Stimulated activated CD4-positive, alpha-beta T cell treated with anti-CD3 and anti-CD28 coated beads, Interleukin-15, amount 100 ng/mL, for 1 hour (primary cell): ENCODE data around the gene SLC16A12.
"Not testable (repeated sequence)": the region's sequence is repeated elsewhere in the genome, so short reads cannot be mapped to it uniquely, and the experiment has no call there.

Experiments used
- DNase-seq, 2 donors: peaks; one replicate each; pipeline ENCODE4 v3.0.0-alpha.2; 2020; ENCODE audit warnings: low read depth in 1 of 2, low spot score in 1 of 2

Gene SLC16A12

GRCh38 chr10:89393898-89394297 lies 141.5 kb downstream of the SLC16A12 start:
- DNase-seq: no peak

DNA sequence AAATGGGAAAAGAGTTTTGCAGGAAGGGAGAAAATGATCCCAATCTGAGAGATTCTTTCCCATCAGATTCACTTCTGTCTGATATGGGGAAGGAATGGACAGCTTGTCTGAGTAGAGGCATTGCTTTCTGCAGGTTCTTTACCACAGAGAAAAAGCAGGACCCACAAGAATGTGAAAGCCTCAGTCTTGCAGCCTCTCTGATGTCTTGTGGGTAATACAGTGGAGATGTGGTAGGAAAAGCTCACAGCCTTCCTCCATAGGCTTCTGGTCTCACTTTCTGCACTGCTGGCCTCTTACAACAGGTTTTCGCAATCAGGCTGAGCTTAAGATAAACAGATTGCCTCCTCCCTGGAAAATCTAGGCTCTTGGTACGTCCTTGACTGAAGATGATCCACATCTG lies 142.4 kb downstream of the SLC16A12 start:
- DNase-seq: no peak

DNA sequence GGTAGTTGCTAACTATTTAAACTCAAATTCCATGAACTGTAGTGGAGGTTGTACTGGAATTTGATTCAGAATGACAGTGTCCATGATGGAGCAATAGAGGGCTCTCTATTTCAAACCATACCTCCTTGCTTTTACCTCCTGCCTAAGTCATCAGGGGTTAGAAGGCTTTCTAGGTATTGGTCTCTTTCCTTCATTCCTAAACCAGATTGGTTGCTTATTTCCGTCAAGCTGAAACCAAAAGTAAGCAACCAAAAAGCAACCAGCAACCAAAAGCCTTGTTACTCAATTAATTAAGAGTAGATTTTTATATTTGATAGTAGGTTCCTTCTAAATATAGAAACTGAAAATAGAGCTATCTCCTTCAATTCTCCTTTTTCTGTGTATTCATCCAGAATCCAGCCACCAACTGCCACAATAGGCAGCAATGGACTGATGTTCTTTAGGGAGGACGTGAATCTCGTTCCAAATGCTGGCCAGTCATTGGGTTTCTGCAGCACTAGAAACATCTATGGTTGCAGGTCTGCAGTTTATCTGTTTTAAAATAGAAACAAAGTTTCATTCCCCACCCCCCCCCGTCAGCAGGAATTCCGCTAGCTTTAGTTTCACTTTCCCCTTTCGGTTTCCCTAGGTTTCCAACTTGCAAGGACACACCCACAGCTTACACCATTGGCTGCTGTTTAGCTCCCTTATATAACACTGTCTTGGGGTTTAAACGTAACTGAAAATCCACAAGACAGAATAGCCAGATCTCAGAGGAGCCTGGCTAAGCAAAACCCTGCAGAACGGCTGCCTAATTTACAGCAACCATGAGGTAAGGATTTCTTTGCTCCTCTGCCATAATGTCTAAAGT lies 143.3 kb downstream of the SLC16A12 start, which contains the start of gene IFIT1:
TSS of gene IFIT1 (plus strand) at position 717 of the 850 bp plus-strand sequence. CDS start at position 807, 90 bp downstream.
- DNase-seq: no peak

- not testable (repeated sequence) for DNase-seq
Observed at GRCh38 chr10:89391226-89391576, 144.2 kb downstream of the SLC16A12 start.

DNA sequence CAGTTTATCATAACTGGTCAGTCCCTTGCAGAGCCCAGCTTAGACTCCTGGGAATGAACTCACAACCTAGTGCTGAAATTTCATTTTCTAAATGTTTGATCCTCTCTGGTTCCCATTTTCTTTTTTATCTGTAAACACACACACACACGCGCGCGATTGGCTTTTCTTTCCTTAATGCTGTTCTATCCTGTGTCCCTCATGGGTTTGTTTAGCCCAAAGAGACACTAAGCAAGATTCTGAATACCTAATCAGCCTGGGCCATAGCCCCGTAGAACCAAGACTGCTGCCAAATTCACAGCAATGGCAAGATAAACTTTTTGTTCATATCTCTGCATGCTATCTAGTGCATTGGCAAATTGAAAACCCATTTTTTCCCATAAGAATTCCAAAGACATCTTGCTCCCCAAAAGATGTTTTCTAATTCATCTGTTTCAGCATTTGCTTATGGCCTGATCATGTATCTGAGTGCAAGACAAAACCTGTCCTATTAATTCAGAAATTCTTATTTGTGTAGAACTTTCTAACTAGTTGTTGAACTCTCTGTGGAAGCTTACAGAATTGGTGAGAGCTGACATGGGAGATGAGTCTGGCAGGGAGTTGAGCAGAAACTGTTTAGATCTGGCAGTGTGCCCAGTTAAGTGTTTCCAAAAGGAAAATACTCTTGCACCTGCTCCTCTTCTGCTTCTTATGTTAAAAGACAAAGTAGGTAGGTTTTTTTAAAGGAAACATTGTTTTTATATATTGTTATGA lies 144.7 kb downstream of the SLC16A12 start:
- DNase-seq: no peak

DNA sequence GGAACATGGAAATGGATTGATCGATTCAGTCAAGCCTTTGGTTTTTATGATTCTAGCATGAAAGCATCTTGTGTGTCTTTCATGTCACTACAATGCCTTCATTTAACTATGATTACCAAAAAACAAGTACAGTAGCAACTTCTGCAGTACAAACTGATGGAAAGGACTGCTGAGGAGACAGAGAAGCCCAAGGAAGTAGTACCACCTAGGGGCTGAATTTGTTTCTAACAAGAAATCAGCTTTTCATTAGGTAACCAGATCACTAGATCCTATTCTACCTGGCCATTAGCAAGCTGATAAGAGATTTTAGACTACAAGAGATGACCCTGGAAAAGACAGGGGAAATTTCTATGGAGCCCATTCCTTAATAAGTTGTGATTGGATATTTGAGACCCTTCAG lies 146.1 kb downstream of the SLC16A12 start:
- DNase-seq: no peak

DNA sequence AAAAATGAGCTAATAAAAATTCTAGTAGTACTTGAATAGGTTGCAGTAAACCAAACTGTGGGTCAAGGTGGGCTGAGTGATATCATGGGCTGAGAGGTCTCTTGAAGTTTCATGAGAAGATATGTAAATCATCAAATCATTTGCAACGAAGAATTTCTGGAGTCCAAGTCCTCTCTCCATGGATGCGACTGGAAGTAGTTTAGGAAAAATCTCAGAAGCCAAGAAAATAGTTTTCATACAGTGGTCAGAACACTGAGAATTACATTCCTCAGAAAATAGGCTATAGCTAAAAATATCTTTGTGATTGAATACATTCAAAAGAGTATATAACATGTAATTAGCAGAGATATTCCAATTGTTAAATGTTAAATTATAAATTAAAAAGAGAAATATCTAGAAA lies 146.6 kb downstream of the SLC16A12 start:
- no peak for DNase-seq

DNA sequence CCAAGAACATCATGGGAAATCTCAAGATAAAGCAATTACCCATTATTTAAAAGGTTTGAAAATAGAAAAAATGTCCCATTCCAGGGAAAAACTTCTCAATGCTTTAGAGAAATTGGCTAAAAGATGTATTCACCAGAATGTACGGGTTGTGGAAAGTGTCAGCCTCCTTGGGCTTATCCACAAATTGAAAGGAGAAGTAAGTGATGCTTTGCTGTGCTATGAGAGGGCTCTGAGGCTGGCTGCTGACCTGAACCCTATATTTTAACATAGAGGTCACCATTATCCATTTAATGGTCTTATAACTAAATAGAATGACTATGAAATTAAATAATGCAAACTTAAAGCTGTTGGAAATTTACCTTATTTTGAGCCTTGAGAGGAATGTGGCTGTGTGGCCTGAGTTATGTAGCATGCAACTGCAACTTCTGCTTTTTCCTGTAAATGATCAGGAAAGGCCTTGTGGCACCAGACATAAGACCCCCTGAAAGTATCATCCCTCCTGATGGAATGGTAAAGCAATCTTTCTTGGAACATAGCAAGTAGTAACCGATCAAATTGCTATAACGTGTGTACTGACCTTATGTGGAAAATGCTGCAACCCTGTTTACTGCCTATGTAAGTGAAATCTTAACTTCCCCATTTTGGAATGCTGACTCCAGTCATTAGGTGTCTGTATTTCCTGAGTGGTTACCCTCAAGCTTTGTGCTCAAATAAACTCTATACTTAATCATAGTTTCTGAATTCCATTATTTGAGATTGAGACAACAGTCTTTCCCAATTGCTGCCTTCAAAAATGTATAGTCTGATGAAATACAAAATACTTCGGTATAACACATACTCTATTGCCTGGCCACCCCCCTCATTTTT lies 150.7 kb downstream of the SLC16A12 start:
- no peak for DNase-seq

DNA sequence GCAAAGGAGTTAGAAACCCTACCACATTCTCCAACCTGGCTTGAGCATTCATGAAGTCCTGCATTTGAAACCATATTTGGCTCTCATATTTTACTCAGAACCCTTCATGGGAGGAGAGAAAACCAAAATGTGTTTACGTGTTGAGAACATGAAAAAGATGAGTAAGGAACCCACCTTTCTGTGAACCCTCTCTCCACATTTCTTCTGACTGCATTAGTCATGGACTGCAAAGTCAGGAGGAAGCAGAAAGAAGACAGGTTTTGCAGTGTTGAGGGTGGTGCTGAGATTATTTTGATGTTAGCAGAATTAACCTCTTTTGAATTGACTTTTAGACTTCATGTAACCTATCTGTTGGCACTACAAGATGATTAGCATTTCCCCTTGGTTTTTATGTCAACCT lies 152.6 kb downstream of the SLC16A12 start:
- no peak for DNase-seq
